AG04449 (cell line): ENCODE results near the gene LIX1L.

ENCODE experiments used
- CTCF ChIA-PET: fragments of 350-600 bp; formaldehyde crosslinking; extraction: SDS; loops from one replicate; lab custom pipeline; 2021; ENCODE audit warnings: antibody characterized with exemption; lab: Yijun Ruan, JAX
- POLR2A ChIA-PET: fragments of 400-600, 350-600 bp; formaldehyde crosslinking; extraction: SDS; loops from one replicate; lab custom pipeline; 2020; ENCODE audit warnings: antibody characterized with exemption, inconsistent platforms; lab: Yijun Ruan, JAX
- DNase-seq: peaks from one replicate; pipeline ENCODE4 v3.0.0-alpha.2; 2010; ENCODE audit warnings: low read depth, low spot score
- H3K4me3 ChIP-seq: 2 replicates; pipeline ENCODE4 v1.5.1; 2011; ENCODE audit warnings: low read depth, mild to moderate bottlenecking, control low read depth, low read length
- CTCF ChIP-seq: IDR thresholded peaks from one replicate; pipeline ENCODE4 v1.5.1; 2011; ENCODE audit warnings: mild to moderate bottlenecking, moderate library complexity, low read length, control low read depth, inconsistent platforms; ENCODE audit not compliant: insufficient read depth; ENCODE audit errors: missing control alignments

Gene LIX1L

GRCh38 chr1:145952903-145953302 lies 4.9 kb downstream of the LIX1L start:
- H3K4me3 ChIP-seq, result no peak overlapping the region
- ChIA-PET CTCF (interaction anchor here (1.3 to 2.0 kb wide), 2 partner anchors 25 to 108 kb away, joined by 4 to 7 read pairs; partner anchors contain the start of genes NUDT17 and RBM8A), POLR2A (no interaction called here)
- TF ChIP-seq CTCF, result no peak
- no peak for DNase-seq

GRCh38 chr1:145951526-145951925 lies 6.3 kb downstream of the LIX1L start:
- CTCF ChIA-PET, result interaction anchor here (1.3 to 1.7 kb wide), 2 partner anchors 28 to 106 kb away, joined by 4 to 5 read pairs; partner anchors contain the start of gene NUDT17

GRCh38 chr1:145949219-145949618 lies 8.6 kb downstream of the LIX1L start:
- no peak overlapping the region for H3K4me3 ChIP-seq
- CTCF ChIA-PET, result interaction anchor here (0.6 to 1.4 kb wide), 5 partner anchors 9 to 81 kb away, joined by 3 to 4 read pairs (median 3); partner anchors contain the start of gene LIX1L
- DNase-seq, result no peak
- POLR2A ChIA-PET, result interaction anchor here (0.6 kb wide), 1 partner anchor 22 kb away, joined by 3 read pairs; the partner anchor contains the start of gene RBM8A
- TF ChIP-seq CTCF, result no peak

More at GRCh38 chr1:145951526-145951925, 6.3 kb downstream of the LIX1L start:
- POLR2A ChIA-PET, result no interaction called here
- DNase-seq, result no peak
- H3K4me3 ChIP-seq, result no peak overlapping the region
- TF ChIP-seq CTCF, result no peak

- no peak for TF ChIP-seq CTCF
- CTCF ChIA-PET, result interaction anchor here (1.1 kb wide), 1 partner anchor 30 kb away, joined by 3 read pairs; no protein-coding TSS in a partner anchor
- POLR2A ChIA-PET, result no interaction called here
- DNase-seq, result no peak
- no peak overlapping the region for H3K4me3 ChIP-seq
These were observed 10.3 kb downstream of the LIX1L start for GRCh38 chr1:145947551-145947950.

GRCh38 chr1:145946477-145946986 lies 11.3 kb downstream of the LIX1L start:
- no peak for TF ChIP-seq CTCF
- H3K4me3 ChIP-seq, result no peak overlapping the region
- DNase-seq, result no peak
- CTCF ChIA-PET, result no interaction called here
- POLR2A ChIA-PET, result no interaction called here

GRCh38 chr1:145944532-145944931 lies 13.3 kb downstream of the LIX1L start:
- no peak for DNase-seq
- TF ChIP-seq CTCF, result no peak
- ChIA-PET CTCF (interaction anchor here (0.8 to 1.3 kb wide), 3 partner anchors 10 to 15 kb away, joined by 3 to 5 read pairs (median 3); no protein-coding TSS in a partner anchor), POLR2A (interaction anchor here (1.0 kb wide), 1 partner anchor 17 kb away, joined by 3 read pairs; the partner anchor contains the start of gene RBM8A)
- no peak overlapping the region for H3K4me3 ChIP-seq
